ENCODE results near the gene TOLLIP. TPM values are rescaled to one million over a fixed set of nuclear protein-coding genes. Genes with fewer than 3 reads are reported as not detected.

The TOLLIP gene
- total and polyA plus RNA-seq, 2 of the 4 experiments (the other 2 are of a cell fraction): 19.7 to 42.9 TPM

GRCh38 chr11:1227551-1228100 is 81.8 kb downstream of the TOLLIP start:
- H4K8ac ChIP-seq (ENCODE audit: low read depth in 2 of 2, low read length in 2 of 2): no peak overlapping the region
- H3K9me3 ChIP-seq (ENCODE audit: control insufficient read depth, insufficient read depth, low read length): no peaks in the 10 kb centered on the region
- no peak overlapping the region for H4K5ac ChIP-seq (ENCODE audit: low read depth, low read length)
- no peak overlapping the region for H2AFZ ChIP-seq (replicated peaks; ENCODE audit: low read length, poor library complexity)
- H3K9me1 ChIP-seq (ENCODE audit: insufficient read depth, low read length): no peaks in the 10 kb centered on the region
- no peak overlapping the region for H3K23ac ChIP-seq (ENCODE audit: low read depth, low read length)
- intact Hi-C loops (cut with micrococcal nuclease) (no loop called here), dilution Hi-C loops (cut with HindIII; ENCODE audit: low sequenced_read_pairs, unreplicated experiment) (no loop called here), in situ Hi-C loops (cut with MboI; ENCODE audit: low sequenced_read_pairs) (no loop called here)
- DNase-seq: no peak
- no peak overlapping the region for H2BK120ac ChIP-seq (ENCODE audit: low read depth, low read length)
- H2BK20ac ChIP-seq (ENCODE audit: low read depth, low read length): no peak overlapping the region
- POLR2A ChIA-PET (ENCODE audit: unreplicated experiment): no interaction called here
- CTCF ChIA-PET: interaction anchor here (1.1 kb wide), 1 partner anchor 10 kb away, joined by 3 read pairs; no protein-coding TSS in a partner anchor
- no peak for ATAC-seq (ENCODE audit: low read depth)
- whole genome bisulfite sequencing, 2 experiments (ENCODE audit: extremely low coverage in 2 of 2, insufficient read length in 1 of 2): 65% methylated on average over 4 of the region's 23 CpGs; no CpG with 5 or more reads in 1 of the 2 experiments
- H4K20me1 ChIP-seq (ENCODE audit: insufficient read depth, low read length): no peaks in the 10 kb centered on the region; the same call in 1 of the 2 replicates
- no peaks in the 10 kb centered on the region for H3K79me1 ChIP-seq (ENCODE audit: low read depth in 1 of 2, low read length in 2 of 2)
- no peaks in the 10 kb centered on the region for H3K36me3 ChIP-seq (ENCODE audit: control insufficient read depth, insufficient read depth, low read length)
- no peak overlapping the region for H3K4me2 ChIP-seq (ENCODE audit: low read depth, low read length)
- no peak overlapping the region for H3K18ac ChIP-seq (ENCODE audit: low read depth, low read length)
- no peak overlapping the region for H3K4me3 ChIP-seq (ENCODE audit: insufficient read depth, low read depth, low read length)
- no peak overlapping the region for H3K56ac ChIP-seq (ENCODE audit: extremely low read depth, insufficient read depth, low read length)
- H2BK5ac ChIP-seq (ENCODE audit: low read depth, low read length, poor library complexity, severe bottlenecking): no peak overlapping the region
- H3K27me3 ChIP-seq (ENCODE audit: control insufficient read depth, insufficient read depth, low read length): peaks cover 6% of the 10 kb centered on the region; the same call in 1 of the 2 replicates
- no peak overlapping the region for H3K14ac ChIP-seq (replicated peaks; ENCODE audit: low read depth, low read length)
- no TSS peak for BruUV-seq (replicated peaks)
- no peaks in the 10 kb centered on the region for H3K4me1 ChIP-seq (ENCODE audit: control insufficient read depth, insufficient read depth, low read length)
- no peak overlapping the region for H2BK15ac ChIP-seq (ENCODE audit: low read depth, low read length)
- TF ChIP-seq FOS (IDR thresholded peaks at IDR 0.05; ENCODE audit: low read depth, low read length) (no peak), BHLHE40 (IDR thresholded peaks at IDR 0.05; ENCODE audit: low read depth, low read length) (no peak), CTCF (conservative IDR thresholded peaks at IDR 0.05; ENCODE audit: low read depth, low read length) (no peak), MXI1 (IDR thresholded peaks at IDR 0.05; ENCODE audit: borderline replicate concordance, low read depth, low read length) (no peak), NFE2L2 (IDR thresholded peaks at IDR 0.05; ENCODE audit: low read depth, low read length) (no peak), CHD1 (IDR thresholded peaks at IDR 0.05; ENCODE audit: low read depth, low read length) (no peak), MAZ (IDR thresholded peaks at IDR 0.05; ENCODE audit: borderline replicate concordance, low read depth, low read length) (no peak), MAFK (IDR thresholded peaks at IDR 0.05; ENCODE audit: low read depth, low read length) (no peak), ELK1 (IDR thresholded peaks at IDR 0.05; ENCODE audit: borderline replicate concordance, low read depth, low read length) (no peak)
- H3K4ac ChIP-seq (ENCODE audit: low read depth, low read length): no peak overlapping the region
- no peak overlapping the region for H2AK9ac ChIP-seq (replicated peaks; ENCODE audit: low read depth, low read length, poor library complexity)
- no peak overlapping the region for H3K9ac ChIP-seq (ENCODE audit: low read depth, low read length)
- H2AK5ac ChIP-seq (ENCODE audit: low read depth, low read length): no peak overlapping the region
- H4K91ac ChIP-seq (ENCODE audit: insufficient read depth, low read depth, low read length): no peak overlapping the region
- H3K27ac ChIP-seq (ENCODE audit: insufficient read depth, low read length): no peak overlapping the region

Data from IMR-90 (cell line).